OCI-LY7 (cell line): Measurements from ENCODE around the gene PLEKHA6. TPM values are rescaled to one million over a fixed set of nuclear protein-coding genes. Genes with fewer than 3 reads are reported as not detected.

Source experiments
- BruUV-seq: library from RNA; stranded (reverse); fragments of 400-500 nt; replicated peaks from 2 replicates; lab custom pipeline; 2021; lab: Mats Ljungman, UMichigan
- CTCF ChIA-PET: fragments of 300-600 bp; sonication (Branson Sonifier 250); formaldehyde crosslinking; loops from one replicate; lab custom pipeline; 2022; ENCODE audit warnings: antibody characterized with exemption; ENCODE audit not compliant: unreplicated experiment; lab: Charles Lee
- POLR2A ChIA-PET: fragments of 300-600 bp; sonication (Branson Sonifier 250); formaldehyde crosslinking; loops from one replicate; lab custom pipeline; 2022; ENCODE audit warnings: antibody characterized with exemption; lab: Charles Lee
- DNase-seq: peaks from one replicate; pipeline ENCODE4 v3.0.0-alpha.2; 2015; ENCODE audit warnings: low spot score
- H2AFZ ChIP-seq: fragments of 200-600 bp; sonication (generic), shearing (Covaris generic); 2 replicates; pipeline ENCODE4 v1.6.1; 2014; ENCODE audit warnings: mild to moderate bottlenecking, antibody characterized with exemption, low read length, moderate library complexity
- H3K27ac ChIP-seq: fragments of 200-600 bp; sonication (generic); 2 replicates; pipeline ENCODE4 v1.5.1; 2014; ENCODE audit warnings: mixed run types, low read depth, mild to moderate bottlenecking, moderate library complexity, low read length, inconsistent platforms; ENCODE audit not compliant: poor library complexity, severe bottlenecking
- H3K36me3 ChIP-seq: fragments of 200-600 bp; sonication (generic); 2 replicates; pipeline ENCODE4 v1.6.1; 2014; ENCODE audit warnings: mild to moderate bottlenecking, antibody characterized with exemption, low read length, moderate library complexity, mixed read lengths; ENCODE audit not compliant: insufficient read depth
- H3K4me1 ChIP-seq: fragments of 200-600 bp; sonication (generic); 2 replicates; pipeline ENCODE4 v1.5.1; 2014; ENCODE audit warnings: mild to moderate bottlenecking, low read length; ENCODE audit not compliant: insufficient read depth, poor library complexity, severe bottlenecking
- H3K4me2 ChIP-seq: fragments of 200-600 bp; sonication (generic); 2 replicates; pipeline ENCODE4 v1.6.1; 2014; ENCODE audit warnings: mild to moderate bottlenecking, low read length
- H3K4me3 ChIP-seq: fragments of 200-600 bp; sonication (generic); 2 replicates; pipeline ENCODE4 v1.5.1; 2014; ENCODE audit warnings: mild to moderate bottlenecking, low read depth, low read length; ENCODE audit not compliant: poor library complexity, severe bottlenecking
- H3K79me2 ChIP-seq: fragments of 200-600 bp; sonication (generic); 2 replicates; pipeline ENCODE4 v1.6.1; 2016; ENCODE audit warnings: low read depth, mild to moderate bottlenecking, low read length, moderate library complexity, mixed read lengths; ENCODE audit not compliant: insufficient read depth
- H3K9me2 ChIP-seq: fragments of 200-600 bp; sonication (generic); 2 replicates; pipeline ENCODE4 v1.6.1; 2016; ENCODE audit warnings: mild to moderate bottlenecking, low read length, mixed read lengths; ENCODE audit not compliant: insufficient read depth
- H3K9me3 ChIP-seq: fragments of 200-600 bp; sonication (generic); 2 replicates; pipeline ENCODE4 v1.6.1; 2014; ENCODE audit warnings: mild to moderate bottlenecking, mixed run types, low read length, mixed read lengths
- H4K20me1 ChIP-seq: fragments of 200-600 bp; sonication (generic); 2 replicates; pipeline ENCODE4 v1.6.1; 2014; ENCODE audit warnings: mild to moderate bottlenecking, antibody characterized with exemption, low read length, moderate library complexity, mixed read lengths; ENCODE audit not compliant: insufficient read depth
- EZH2phosphoT487 ChIP-seq: fragments of 200-600 bp; sonication (generic); IDR thresholded peaks from 2 replicates; pipeline ENCODE4 v1.6.1; 2018; ENCODE audit warnings: low read depth, borderline replicate concordance, mild to moderate bottlenecking, mixed run types, antibody characterized with exemption, low read length, moderate library complexity, mixed read lengths
- intact Hi-C: fragments of 100-400 bp; cut with micrococcal nuclease; formaldehyde crosslinking; loops from one replicate; pipeline ENCODE4 v1.10.0; 2022; ENCODE audit not compliant: unreplicated experiment
- total RNA-seq, 2 experiments: library from RNA; depleted of rRNA in 1 of 2; stranded (reverse); fragments of >200 nt in 1 of 2; shearing (Covaris generic) in 1 of 2; gene quantifications; 2 replicates each; pipeline ENCODE4 v1.2.3, GENCODE V29; 2014 to 2022
- TF ChIP-seq, protein P1 (sequence below): fragments of 200-600 bp; sonication (generic); conservative IDR thresholded peaks from 2 replicates; pipeline ENCODE4 v1.5.1; 2014; ENCODE audit warnings: mild to moderate bottlenecking, antibody characterized with exemption, low read length, moderate library complexity, mixed read lengths

The PLEKHA6 gene
- total RNA-seq, 2 experiments from 2014 or later, result not detected

DNA sequence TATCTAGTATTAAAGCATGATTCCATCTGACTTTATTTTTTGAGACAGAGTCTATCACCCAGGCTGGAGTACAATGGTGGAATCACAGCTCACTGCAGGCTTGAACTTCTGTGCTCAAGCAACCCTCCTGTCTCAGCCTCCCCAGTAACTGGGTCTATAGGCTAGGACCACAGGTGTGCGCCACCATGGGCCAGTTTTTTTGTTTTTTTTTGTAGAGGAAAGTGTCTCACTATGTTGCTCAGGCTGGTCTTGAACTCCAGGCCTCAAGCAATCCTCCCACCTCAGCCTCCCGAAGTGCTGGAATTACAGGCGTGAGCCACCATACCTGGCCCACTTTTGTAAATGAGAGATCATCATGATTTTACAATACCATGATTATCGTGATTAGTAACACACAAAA lies 42.7 kb upstream of the PLEKHA6 start:
- intact Hi-C loops, result loop anchor here (10.0 kb wide), 1 partner anchor 538 kb away; the partner anchor contains the start of gene SNRPE
- peaks cover 67% of the 10 kb centered on the region for H3K79me2 ChIP-seq
- no peak overlapping the region for H3K4me2 ChIP-seq
- no peak overlapping the region for H3K27ac ChIP-seq
- ChIA-PET POLR2A (no interaction called here), CTCF (no interaction called here)
- no peak overlapping the region for H3K4me3 ChIP-seq
- peaks cover 25% of the 10 kb centered on the region for H3K4me1 ChIP-seq
- peaks cover 26% of the 10 kb centered on the region for H4K20me1 ChIP-seq
- no peaks in the 10 kb centered on the region for H3K9me2 ChIP-seq
- DNase-seq, result no peak
- no TSS peak for BruUV-seq
- no peaks in the 10 kb centered on the region for H3K9me3 ChIP-seq
- H2AFZ ChIP-seq, result no peak overlapping the region
- H3K36me3 ChIP-seq, result peaks cover 97% of the 10 kb centered on the region
- TF ChIP-seq, protein P1, sequence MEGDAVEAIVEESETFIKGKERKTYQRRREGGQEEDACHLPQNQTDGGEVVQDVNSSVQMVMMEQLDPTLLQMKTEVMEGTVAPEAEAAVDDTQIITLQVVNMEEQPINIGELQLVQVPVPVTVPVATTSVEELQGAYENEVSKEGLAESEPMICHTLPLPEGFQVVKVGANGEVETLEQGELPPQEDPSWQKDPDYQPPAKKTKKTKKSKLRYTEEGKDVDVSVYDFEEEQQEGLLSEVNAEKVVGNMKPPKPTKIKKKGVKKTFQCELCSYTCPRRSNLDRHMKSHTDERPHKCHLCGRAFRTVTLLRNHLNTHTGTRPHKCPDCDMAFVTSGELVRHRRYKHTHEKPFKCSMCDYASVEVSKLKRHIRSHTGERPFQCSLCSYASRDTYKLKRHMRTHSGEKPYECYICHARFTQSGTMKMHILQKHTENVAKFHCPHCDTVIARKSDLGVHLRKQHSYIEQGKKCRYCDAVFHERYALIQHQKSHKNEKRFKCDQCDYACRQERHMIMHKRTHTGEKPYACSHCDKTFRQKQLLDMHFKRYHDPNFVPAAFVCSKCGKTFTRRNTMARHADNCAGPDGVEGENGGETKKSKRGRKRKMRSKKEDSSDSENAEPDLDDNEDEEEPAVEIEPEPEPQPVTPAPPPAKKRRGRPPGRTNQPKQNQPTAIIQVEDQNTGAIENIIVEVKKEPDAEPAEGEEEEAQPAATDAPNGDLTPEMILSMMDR, result no peak
- no peak for TF ChIP-seq EZH2phosphoT487

DNA sequence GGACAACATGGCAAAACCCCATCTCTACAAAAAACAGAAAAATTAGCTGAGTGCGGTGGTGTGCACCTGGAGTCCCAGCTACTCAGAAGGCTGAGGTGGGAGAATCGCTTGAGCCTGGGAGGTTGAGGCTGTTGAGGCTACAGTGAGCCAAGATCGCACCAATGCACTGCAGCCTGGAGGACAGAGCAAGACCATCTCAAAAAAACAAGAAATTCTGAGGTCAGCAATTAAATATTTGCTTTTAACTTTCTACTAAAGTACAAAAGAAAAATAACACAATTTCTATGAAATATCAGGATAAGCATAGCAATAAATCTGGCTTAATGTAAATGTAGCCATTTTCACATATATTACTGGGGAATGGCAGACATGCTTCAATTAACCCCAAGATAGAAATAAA lies 42.0 kb upstream of the PLEKHA6 start:
- peaks cover 25% of the 10 kb centered on the region for H3K4me1 ChIP-seq
- no peak for DNase-seq
- no TSS peak for BruUV-seq
- H3K9me3 ChIP-seq, result no peaks in the 10 kb centered on the region
- ChIA-PET POLR2A (no interaction called here), CTCF (no interaction called here)
- peaks cover 60% of the 10 kb centered on the region for H3K79me2 ChIP-seq
- no peak overlapping the region for H2AFZ ChIP-seq
- H3K4me3 ChIP-seq, result no peak overlapping the region
- TF ChIP-seq EZH2phosphoT487, result no peak
- intact Hi-C loops, result loop anchor here (10.0 kb wide), 1 partner anchor 537 kb away; the partner anchor contains the start of gene SNRPE
- H4K20me1 ChIP-seq, result peaks cover 19% of the 10 kb centered on the region
- H3K27ac ChIP-seq, result no peak overlapping the region
- peaks cover 96% of the 10 kb centered on the region for H3K36me3 ChIP-seq
- H3K9me2 ChIP-seq, result no peaks in the 10 kb centered on the region
- H3K4me2 ChIP-seq, result no peak overlapping the region

DNA sequence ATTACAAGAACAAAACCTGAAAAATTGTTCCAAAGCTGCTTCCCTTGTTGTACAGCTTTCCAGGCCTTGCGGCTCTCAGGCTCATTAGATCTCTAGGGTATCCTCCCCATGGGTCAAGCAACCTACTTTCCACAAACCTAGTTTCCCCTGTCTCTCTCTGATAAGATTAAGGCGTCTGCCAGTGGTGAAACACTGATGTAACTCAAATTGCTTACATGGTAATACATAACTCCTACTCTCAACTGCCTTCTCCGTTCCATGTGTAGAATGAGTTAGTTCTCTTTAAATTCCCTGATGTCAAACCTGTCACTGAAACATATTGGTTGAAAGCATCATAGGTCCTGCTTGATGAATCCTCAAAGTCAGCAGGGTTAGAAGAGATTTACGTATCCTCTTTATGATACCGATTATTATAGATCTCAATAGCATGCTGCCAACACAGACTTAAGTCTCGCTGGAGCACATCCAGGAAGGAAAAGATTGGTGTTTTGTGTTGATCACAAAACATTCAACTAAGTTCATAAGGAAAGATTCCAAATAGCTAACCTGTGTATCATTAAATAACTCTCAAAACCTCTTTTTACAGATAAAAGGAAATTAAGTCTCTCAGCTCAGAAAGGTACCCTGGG lies 41.3 kb upstream of the PLEKHA6 start:
- no peaks in the 10 kb centered on the region for H3K9me2 ChIP-seq
- H3K79me2 ChIP-seq, result peaks cover 53% of the 10 kb centered on the region
- H3K36me3 ChIP-seq, result peaks cover 96% of the 10 kb centered on the region
- H2AFZ ChIP-seq, result no peak overlapping the region
- intact Hi-C loops, result loop anchor here (10.0 kb wide), 1 partner anchor 536 kb away; the partner anchor contains the start of gene SNRPE
- DNase-seq, result no peak
- H3K4me1 ChIP-seq, result peaks cover 22% of the 10 kb centered on the region
- H3K9me3 ChIP-seq, result no peaks in the 10 kb centered on the region
- TF ChIP-seq, protein P1, result no peak
- no peak for TF ChIP-seq EZH2phosphoT487
- no peak overlapping the region for H3K4me2 ChIP-seq
- no peak overlapping the region for H3K27ac ChIP-seq
- no peak overlapping the region for H3K4me3 ChIP-seq
- ChIA-PET CTCF (no interaction called here), POLR2A (interaction anchor here (0.6 to 0.8 kb wide), 2 partner anchors 112 to 586 kb away, joined by 3 read pairs; no protein-coding TSS in a partner anchor)
- BruUV-seq, result no TSS peak
- H4K20me1 ChIP-seq, result peaks cover 14% of the 10 kb centered on the region
